GM18870 (cell line): ENCODE measurements around the gene ANGPTL2.

Experiments
- ATAC-seq: cut with Tn5 transposase; IDR thresholded peaks from one replicate; pipeline ENCODE4 v1.9.1; 2021; ENCODE audit warnings: moderate library complexity; ENCODE audit not compliant: unreplicated experiment

Gene ANGPTL2

DNA sequence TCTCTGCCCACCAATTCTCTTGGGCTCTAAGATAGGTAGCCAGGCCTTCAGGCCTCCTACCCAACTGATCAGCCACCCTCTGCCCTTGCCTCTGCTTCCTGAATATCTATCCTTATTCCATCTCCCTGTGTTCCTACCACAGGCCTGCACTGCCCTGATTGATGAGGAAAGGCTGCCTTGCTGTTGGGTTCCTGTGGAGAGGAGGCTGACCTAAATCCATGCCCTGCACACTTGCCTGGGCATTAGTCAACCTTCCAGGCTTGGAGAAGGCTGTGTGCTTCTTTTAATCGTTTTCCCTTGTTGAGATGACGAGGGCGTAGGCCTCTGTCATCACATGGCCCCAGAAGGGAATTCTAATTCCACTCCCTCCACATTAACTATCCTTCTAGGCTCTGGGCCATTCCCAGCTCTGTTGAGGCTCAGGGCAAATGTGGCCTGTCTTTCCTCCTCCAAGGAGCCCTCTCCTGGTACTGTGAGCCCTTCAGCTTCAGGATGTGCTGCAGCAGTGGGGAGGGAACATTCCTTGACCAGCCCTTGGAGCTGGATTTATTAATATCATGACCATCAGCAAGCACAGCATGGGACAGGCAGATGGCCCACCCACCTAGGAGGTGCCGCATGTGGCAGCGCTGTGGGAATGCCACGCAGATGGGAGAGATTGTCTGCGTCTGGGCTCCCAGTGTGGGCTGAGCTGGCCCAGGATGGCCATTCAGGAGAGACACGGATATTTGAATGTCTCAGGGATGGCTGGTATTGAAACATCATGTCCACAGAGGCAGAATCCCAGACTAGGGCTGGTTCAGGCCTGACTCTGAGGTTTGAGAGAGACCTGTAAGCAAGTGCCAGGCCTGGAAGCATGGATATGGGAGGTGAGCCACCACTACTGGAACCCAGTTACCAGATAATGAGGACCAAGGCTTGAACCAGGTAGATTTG lies 40.9 kb downstream of the ANGPTL2 start:
- ATAC-seq, result no peak

DNA sequence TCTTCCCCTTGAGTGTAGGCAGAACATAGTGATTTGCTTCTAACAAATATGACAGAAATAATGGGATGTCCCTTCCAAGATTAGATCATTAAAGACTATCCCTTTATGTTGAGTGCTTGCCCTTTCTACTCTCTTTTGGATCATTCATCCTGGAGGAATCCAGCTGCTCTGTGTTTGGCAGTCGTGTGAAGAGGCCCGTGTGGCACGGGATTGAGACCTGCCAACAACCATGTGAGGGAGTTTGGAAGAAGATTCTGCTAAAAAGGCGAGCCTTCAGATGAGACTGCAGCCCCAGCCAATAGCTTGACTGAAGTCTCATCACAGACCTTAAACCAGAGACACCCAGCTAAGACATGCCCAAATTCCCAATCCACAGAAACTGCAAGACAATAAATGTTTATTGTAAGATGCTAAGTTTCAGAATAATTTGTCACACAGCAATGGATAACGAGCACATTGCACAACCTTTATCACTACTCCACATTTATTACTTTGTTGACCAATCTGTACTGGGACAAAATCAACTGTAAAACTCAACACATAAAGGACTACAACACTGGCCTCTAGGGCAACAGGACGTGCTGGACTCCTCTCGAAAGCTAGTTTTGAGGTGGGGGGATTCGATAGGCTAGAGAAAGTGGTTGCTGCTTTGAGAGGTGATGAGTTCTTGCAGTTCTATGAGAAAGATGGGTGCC lies 42.8 kb downstream of the ANGPTL2 start:
- no peak for ATAC-seq

DNA sequence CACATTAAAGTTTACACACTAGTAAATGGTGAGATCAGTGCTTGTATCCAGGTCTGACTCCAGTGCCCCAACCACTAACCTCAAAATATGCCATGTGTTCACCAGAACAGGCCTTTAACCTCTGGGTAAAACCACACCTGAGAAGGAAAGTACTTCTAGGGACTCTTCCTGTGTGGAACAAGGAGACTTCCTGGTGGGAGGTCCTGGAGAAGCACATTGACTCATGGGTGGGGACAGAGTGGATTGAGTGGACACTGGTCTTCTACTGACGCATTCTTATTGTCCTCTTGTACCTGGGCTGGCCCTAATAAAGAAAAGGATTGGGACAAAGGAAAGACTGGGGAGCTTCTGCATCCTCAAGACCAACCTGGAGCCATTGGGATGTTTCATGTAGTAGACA lies 43.4 kb downstream of the ANGPTL2 start:
- no peak for ATAC-seq

DNA sequence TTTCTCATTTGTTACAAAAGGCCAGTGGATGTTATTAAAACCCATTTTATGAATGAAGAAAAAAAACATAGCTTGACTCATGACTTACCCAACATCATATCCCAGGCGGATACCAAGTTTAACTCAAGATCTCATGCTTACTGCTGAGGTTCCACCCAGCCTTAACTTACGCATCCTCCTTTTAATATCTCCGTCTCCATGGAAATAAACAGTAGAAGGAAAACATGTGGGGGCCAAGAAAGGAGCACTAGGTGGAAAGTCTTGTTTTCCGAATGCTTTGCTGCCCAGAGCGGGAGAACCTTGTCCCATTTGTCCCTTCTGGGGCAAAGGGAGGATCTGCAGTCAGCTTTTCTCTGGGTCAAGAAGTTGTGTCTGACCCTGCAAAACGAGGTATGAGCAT lies 44.1 kb downstream of the ANGPTL2 start:
- no peak for ATAC-seq

DNA sequence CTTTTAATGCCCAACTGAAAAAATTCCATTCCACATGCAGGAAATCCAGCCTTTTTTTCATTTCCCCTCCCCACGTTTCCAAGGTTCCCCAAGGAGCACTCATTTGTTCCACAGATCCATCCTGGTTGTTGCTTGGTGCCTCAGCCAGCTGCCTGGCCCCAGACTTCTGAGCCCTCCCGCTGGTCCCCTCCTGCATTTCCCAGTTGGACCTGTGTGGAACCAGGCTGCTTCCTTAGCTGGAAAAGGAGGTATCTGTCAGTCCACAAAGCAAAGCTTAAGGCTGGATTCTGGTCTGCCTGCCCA lies 44.8 kb downstream of the ANGPTL2 start:
- no peak for ATAC-seq

DNA sequence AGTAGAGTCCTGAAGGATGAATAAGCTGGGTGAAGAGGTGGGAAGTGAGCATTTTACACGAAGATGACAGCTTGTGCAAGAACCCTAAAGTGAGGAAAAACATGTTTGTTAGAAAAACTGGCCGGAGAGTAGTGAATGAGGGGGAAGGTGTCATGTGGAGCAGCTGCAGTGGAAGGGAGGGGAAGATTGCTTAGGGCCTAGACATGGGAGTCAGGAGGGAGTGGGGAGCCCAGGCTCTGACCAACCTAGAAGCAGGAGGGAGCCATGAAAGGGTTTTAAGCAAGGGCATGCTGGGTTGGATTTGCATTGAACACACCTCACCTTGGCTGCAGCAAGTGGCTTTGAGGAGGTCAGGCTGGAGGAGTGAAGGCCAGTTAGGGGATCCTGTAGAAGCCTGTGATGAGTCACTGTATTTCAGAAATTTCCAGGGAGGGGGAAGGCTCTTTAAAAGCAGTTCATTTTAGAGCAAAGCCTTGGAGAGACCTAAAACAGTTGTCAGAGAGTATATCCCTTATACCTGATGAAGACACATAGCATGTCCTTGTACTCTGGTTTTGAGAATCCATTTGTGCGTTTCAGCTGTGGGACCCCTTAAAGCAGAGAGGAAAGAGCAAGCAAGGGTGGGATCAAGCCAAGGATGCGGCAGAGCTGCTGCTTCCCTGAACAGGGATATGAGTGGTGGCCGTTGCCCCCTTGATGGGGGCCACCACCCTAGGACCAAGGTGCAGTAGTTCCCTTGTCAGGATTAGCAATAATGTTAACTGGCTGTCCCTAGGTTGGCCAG lies 45.4 kb downstream of the ANGPTL2 start:
- ATAC-seq, result no peak

DNA sequence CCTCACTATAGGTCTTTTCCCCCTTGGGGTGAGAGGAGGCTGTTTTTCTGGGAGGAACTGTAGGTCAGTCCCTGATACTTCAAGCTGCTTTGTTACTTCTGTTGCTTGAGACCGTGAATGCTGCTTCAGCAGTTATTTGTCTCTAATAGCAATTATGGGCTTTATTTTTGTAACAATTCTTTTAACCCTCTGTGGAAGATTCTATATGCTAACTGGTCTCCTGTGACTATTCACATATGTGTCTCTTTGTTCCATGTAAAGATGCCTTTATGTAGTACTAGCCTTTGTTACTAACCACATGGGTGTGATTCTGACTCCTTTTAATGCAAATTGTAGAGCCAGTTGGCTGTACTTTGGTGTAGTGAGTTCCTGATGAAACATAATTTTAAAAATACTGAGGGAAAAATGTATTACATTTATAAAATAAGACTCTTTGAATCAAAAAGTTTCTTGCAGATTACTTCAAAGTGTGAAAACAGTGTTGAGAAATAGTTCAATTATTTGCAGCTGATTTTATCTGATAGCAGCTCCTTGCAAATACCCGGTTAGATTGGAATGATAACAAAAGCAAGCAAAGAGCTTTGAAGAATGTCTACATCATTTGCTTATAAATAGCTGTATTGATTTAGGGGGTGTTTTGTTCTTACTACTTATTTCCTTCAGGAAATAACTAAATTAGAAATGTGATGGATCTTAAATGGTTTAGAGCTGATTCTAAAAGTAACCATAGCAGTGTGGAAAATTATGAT lies 46.6 kb downstream of the ANGPTL2 start:
- no peak for ATAC-seq

DNA sequence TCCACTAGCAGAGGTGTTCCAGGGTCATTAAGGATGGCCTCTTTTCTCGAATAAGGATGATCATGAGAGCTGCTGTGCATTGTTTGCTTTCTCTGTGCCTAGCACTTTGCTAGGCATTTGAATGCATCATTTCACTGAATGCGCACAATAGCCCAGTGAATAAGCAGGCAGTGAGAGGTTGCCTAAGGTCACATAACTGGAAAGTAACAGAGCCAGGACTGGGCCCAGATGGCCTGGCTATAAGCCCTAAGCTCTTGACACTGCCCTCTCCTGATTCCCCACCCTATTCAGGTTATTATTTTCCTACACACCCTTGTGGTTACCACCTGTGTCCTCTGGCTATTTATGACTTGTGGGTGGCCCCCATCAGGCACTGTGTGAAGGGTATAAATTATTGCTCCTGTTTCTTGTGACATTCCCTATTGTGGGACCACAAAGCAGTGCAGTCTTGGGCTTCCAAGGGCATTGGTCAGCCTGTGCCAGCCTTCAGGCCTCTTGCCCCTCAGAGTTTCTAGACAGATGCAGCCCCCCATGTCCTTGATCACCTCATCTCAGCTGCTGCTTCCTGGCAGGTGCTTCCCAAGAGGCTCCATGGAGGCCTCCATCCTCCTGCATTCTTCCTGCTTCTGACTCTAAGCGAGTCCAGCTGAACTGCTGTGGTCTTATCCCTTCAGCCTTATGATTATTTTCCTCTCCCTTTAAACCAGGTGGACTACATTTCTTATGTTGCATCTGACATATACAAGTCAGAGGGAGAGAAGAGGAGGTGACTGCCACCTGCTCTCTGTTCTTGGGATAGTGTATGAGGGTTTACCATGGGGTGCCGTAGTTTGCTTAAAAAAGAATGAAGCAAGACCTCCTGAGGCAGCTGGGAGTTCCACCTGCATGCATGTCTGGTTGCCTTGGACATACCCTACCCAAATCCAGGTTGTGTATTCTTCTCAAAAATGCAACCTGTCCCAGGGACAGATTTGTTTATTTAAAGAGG lies 47.6 kb downstream of the ANGPTL2 start:
- no peak for ATAC-seq

DNA sequence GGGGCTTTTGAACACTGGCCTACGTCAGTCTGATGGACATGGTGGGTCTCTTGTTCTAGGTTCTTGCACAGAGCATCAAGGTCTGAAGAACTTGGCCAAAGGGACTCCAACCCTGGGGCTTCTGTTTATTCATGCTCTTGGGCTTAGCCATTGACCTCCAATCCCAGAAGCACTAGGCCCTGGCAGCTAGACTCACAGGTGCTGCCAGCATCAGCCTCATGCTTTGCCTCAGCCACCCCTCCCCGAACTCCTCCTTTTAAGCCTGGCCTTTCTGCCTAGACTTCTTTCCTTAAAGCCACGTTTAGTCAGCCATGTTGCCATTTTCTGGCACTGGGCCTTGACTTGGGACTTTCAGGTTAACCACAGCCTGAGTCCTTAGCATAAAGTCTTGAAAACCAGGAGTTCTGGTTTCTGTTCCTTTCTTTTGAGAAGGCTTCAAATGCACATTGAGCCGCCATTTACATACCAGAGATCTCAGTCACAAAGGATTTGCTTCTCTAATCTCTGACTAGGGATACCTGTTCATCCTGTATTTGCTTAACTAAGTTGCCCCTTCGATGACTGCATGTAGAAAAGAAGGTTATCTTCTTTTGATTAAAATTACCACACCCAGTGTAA lies 54.7 kb downstream of the ANGPTL2 start:
- ATAC-seq, result no peak

DNA sequence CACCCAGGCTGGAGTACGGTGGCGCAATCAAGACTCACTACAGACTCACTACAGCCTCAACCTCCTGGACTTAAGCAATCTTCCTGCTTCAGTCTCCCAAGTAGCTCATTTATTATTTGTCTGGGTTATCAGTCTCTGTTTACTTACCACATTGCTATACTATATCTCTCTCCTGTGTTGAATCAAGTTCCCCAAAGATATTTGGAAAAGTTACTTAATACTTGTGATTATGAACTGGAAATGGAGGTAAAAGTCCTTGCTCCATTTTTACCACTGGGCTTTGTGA lies 55.6 kb downstream of the ANGPTL2 start:
- no peak for ATAC-seq

DNA sequence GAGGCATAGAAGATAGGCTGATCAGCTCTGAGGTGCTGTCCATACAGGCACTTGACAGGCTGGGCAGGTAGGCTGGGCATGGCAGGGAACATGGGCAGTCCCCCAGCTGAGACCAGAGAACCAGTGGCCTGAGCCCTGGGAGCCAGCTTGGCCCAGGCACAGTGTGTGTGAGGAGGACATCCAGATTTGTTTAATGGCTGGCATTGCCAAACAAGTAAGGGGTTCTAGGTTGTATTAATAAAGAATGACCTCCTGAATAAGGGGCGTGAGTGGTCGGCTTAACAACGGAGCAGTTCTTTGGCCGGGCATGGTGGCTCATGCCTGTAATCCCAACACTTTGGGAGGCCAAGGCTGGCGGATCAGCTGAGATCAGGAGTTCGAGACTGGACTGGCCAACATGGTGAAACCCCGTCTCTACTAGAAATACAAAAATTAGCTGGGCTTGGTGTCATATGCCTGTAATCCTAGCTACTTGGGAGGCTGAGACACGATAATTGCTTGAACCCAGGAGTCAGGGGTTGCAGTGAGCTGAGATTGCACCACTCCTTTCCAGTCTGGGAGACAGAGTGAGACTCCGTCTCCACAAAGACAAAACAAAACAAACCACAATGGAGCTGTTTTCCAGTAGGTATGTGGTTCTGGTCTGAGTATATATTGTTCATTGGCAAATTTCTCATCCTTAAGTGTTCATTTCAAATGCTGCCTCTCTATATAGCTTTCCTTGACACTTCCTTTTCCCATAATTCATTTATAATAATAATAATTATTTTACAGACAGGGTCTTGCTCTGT lies 56.2 kb downstream of the ANGPTL2 start:
- ATAC-seq, result no peak

DNA sequence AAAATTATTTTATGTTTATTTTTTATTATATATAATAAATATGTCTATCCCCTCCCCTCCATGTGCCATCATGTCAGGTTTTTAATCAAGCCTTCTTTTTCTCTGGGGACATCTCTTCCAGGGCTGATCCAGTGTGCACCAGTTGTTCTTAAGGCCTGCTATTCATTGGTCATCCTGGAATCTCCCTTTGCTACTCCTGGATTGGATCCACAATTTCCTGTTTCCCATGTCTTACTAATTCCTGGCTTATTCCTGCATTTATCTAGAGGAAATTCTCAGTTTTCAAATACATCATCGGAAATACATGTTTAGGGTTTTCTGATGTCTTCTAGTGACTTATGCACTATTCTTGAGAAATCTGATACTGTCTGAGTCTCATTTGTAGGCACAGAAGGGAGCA lies 56.8 kb downstream of the ANGPTL2 start:
- no peak for ATAC-seq

DNA sequence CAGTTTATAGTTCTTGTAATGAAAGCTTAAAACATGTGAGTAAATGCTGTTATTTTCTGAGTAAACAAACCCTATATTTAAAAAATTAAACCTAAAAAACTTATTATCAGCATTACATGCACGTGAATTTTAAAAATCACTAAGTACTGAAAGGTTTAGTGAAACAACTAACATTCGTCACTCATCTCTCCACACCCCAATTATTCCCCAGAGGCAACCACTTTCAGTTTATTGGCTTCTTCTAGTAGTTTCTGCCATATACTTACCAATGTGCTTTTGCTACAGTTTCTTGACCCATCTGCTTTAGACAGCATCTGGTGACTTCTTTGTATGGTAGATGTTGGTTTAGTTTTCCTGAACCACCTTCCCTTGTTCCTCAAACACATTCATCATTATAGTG lies 58.1 kb downstream of the ANGPTL2 start:
- ATAC-seq, result no peak

DNA sequence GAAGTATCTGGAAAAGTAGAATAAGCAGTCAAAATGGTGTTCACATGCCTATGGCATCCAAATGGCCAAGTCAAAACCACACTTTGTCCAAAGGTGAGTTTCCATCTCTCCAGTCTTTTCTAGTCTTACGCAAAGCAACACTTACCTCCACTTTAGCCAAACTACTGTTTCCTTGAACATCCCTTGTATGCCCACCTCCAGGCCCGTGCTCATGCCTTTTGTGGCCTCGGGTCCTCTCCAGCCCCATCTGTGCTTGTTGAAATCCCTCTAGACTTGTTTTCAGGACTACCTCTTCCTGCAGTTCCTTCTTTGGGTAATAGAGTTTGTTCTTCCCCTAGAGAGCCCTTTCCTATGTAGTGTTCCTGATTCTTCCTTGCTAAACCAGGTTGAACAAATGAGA lies 61.0 kb downstream of the ANGPTL2 start:
- no peak for ATAC-seq

DNA sequence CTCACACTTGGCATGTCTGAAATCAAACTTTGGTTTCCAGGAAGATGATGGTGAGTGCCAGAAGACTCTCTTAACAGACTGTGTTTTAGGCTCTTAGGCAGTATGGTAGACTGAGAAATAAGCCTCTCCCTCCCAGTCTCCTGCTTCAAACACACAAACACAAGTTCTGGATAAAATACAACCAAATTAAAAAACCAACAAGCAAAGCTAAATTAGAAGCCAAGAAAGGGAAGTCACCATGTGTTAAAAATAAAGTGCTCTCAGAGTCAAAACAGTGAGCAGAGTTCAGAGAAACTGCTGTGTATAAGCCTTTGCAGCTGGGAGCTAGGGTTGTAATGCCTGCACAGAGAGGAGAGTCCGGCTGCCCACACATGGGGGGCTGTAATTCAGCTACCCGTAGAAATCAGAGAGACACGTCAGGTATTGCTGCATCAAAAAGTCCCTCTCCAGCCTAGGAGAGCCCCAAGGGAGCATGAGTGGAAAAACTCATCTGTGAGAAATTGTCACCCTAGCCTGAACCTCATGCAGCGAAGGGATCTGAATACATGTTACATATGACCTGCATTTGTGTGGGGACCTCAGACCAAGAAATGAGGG lies 62.6 kb downstream of the ANGPTL2 start:
- no peak for ATAC-seq

DNA sequence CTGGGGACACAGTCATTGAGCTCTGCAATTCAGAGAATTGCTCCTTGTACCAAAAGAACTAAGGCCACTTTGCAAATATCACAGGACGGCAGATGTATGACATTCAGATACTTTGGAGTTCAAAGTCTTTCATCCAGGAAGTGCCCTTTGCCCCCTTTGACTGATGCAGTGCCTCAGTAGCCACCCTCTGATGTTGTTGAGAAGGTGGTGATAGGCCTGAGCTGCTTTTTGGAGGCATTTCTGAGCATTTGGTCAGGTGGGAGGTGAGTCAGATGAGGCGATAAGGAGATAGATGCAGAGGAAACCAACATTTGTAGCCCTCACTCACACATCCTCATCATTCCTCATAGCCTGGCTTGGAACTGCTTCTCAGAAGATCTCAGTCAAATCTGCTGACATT lies 63.4 kb downstream of the ANGPTL2 start:
- ATAC-seq, result no peak

DNA sequence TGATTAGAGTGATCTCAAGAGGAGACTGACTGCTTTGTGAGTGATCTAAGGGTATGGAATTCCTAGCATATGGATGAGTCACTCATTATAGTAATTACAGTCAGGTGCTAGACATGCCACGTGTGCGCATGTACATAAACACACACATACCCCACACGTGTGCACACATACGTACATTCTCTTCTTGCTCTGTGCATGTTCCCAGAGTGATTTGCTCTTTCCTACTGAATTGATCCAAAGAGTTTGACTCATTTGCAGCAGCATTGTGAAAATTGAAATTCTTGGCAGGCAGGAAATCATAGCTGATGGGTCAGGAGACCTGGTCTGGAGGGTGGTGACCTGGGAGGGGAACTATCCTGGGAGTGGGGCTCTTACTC lies 63.8 kb downstream of the ANGPTL2 start:
- no peak for ATAC-seq

DNA sequence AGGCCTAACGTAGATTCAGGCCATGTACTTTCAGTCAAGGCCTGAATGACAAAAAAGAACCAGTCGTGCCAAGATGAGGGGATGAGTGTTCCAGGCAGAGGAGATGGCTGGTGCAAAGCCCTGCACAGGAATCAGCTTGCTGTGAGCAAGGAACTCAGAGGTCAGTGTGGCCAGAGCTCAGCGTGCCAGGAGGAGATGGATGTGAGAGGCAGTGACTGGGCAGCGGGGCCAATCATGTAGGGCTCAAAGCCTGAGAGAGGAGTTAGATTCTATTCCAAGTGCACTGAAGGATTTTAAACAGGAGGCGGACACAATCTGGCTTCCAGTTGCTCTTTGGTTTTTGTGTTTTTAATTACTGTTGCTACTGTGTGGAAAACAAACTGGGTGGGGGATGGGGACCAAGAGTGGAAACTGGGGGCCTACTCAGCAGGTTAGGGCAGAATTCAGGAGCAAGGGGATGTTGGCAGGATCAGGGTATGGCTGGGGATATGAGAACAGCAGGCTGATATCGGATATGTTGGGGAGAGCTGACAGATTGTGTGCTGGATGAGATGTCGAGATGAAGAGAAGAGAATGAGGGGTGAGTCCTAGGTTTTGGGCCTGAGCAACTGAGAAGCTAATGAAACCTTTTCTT lies 64.3 kb downstream of the ANGPTL2 start:
- ATAC-seq, result no peak
